ENCODE results near the gene ZNF862. TPM values are rescaled to one million over a fixed set of nuclear protein-coding genes. Genes with fewer than 3 reads are reported as not detected.
"Not testable (repeated sequence)": the region's sequence is repeated elsewhere in the genome, so short reads cannot be mapped to it uniquely, and the experiment has no call there.

The ZNF862 gene
- total RNA-seq, 1 donor from 2014 or later: 19.3 TPM

DNA sequence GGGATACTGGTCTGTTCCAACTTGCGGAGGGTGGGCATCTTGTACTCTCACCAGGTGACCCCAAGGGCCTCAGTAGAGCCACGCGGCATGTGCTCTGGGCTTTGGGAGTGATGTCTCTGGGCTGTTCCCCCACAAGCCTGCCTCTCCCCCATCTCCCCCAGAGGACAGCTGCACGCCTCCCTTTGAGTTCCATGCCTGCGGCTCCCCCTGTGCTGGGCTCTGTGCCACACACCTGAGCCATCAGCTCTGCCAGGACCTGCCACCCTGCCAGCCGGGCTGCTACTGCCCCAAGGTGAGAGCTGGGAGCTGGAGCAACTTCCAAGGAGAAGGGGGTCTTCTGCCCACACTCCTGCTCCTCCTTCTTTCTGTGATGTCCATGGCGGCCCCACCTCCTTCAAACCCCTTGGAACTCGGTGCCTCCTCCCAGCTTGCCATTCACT, 15.0 kb upstream of the ZNF862 start:
- Mint-ChIP-seq H3K4me1 (ENCODE audit: low read depth) (no peaks in the 10 kb centered on the region), H3K36me3 (ENCODE audit: low read depth) (no peaks in the 10 kb centered on the region), H3K27me3 (ENCODE audit: insufficient read depth) (no peaks in the 10 kb centered on the region), H3K27ac (no peak overlapping the region), H3K9me3 (no peaks in the 10 kb centered on the region), H3K4me3 (no peak overlapping the region)
- DNase-seq (ENCODE audit: low spot score): no peak
- intact Hi-C loops (cut with micrococcal nuclease): no loop called here

DNA sequence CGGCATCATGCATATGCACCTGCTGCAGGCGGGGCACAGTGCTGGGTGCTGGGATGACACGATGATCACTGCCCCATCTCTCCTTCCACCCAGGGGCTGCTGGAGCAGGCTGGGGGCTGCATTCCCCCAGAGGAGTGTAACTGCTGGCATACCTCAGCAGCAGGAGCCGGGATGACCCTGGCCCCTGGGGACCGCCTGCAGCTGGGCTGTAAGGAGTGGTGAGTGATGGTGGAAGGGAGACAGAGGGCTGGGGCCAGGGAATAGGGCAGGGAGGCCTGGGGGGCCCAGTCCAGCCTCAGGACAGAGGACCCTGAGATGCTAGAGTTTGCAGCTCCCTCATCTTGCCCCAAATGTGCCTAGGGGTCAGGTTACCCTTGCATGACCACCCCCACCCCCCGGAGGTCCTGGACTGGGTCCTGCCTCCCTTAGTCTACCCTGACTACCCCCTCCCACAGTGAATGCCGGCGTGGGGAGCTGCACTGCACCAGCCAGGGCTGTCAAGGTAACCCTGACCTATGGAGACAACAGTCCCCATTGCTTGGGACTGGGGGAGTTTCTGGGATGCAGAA, 14.5 kb upstream of the ZNF862 start:
- Mint-ChIP-seq H3K36me3 (ENCODE audit: low read depth) (no peaks in the 10 kb centered on the region), H3K4me3 (no peak overlapping the region), H3K27me3 (ENCODE audit: insufficient read depth) (no peaks in the 10 kb centered on the region), H3K4me1 (ENCODE audit: low read depth) (no peaks in the 10 kb centered on the region), H3K27ac (no peak overlapping the region), H3K9me3 (no peaks in the 10 kb centered on the region)
- DNase-seq (ENCODE audit: low spot score): no peak
- intact Hi-C loops (cut with micrococcal nuclease): no loop called here

DNA sequence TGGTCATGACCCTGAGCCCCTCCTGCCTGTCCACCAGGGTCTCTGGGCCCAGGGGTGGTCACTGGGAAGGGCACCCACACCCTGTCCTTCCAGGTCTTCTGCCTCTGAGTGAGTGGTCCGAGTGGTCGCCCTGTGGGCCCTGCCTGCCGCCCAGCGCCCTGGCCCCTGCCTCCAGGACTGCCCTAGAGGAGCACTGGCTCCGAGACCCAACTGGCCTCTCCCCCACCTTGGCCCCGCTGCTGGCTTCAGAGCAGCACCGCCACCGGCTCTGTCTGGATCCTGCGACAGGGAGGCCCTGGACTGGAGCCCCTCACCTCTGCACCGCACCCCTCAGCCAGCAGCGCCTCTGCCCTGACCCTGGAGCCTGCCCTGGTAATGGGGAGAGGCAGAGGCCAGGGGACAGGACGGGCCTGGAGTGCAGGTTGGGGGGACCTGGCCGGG, 13.9 kb upstream of the ZNF862 start:
- DNase-seq (ENCODE audit: low spot score): no peak
- H3K27ac Mint-ChIP-seq: no peak overlapping the region
- H3K27me3 Mint-ChIP-seq (ENCODE audit: insufficient read depth): no peaks in the 10 kb centered on the region
- H3K36me3 Mint-ChIP-seq (ENCODE audit: low read depth): no peaks in the 10 kb centered on the region
- no peak overlapping the region for H3K4me3 Mint-ChIP-seq
- H3K4me1 Mint-ChIP-seq (ENCODE audit: low read depth): no peaks in the 10 kb centered on the region
- intact Hi-C loops (cut with micrococcal nuclease): no loop called here
- no peaks in the 10 kb centered on the region for H3K9me3 Mint-ChIP-seq

DNA sequence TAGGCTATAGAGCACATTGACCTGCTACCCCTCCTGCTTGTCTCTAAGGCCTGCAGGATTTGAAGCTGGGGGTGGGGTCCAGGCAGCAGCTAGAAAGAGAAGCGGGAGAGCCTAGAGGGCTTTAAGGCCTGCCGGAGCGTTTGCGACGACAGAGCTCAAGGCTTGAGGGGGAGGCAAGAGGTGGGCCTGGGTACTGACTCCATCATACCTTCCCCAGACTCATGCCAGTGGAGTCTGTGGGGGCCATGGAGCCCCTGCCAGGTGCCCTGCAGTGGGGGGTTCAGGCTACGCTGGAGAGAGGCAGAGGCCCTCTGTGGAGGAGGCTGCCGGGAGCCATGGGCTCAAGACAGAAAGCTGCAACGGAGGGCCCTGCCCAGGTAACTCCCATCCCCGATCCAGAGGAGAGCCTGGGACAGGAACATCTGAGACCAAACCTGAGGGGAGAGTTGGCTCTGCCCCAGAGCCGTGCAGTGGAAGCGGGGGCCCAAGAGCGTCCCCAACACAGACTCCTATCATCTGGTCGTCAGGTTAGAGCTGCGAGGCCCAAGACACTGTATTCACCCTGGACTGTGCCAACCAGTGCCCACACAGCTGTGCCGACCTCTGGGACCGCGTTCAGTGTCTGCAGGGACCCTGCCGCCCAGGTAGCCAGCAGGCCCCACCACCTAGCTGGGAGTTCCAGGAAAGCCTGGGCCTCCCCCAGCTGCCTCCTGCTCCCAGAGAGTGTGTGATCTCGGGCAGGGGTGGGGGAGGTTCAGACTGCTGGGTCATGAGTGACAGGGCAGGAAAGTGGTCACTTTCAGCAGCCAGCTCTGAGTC, 13.2 kb upstream of the ZNF862 start:
- Mint-ChIP-seq H3K9me3 (no peaks in the 10 kb centered on the region), H3K4me1 (ENCODE audit: low read depth) (no peaks in the 10 kb centered on the region)

DNA sequence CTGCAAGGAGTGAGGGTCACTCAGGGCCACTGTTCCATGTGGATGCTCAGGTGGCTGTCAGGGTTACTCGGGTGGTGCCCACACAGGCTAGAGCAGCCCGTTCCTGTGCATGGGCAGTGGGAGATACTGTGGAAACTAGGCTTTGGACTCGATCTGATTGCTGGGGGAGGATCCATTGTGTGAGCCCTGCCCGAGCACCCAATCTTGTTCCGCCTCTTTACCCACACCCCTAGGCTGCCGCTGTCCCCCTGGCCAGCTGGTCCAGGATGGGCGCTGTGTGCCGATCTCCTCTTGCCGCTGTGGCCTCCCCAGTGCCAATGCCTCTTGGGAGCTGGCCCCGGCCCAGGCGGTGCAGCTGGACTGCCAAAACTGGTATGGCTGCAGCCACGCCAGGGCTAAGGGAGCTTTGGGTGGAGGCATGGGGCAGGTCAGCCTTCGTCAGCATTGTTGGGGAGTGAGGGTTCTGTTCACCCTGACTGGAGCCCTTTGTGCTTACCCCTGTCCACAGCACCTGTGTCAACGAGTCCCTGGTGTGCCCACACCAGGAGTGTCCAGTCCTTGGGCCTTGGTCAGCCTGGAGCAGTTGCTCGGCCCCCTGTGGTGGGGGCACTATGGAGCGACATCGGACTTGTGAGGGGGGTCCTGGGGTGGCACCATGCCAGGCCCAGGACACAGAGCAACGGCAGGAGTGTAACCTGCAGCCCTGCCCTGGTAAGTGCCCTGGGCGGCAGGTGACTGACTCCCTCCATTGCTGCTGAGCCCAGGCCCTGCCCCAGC, 12.4 kb upstream of the ZNF862 start:
- Mint-ChIP-seq H3K36me3 (ENCODE audit: low read depth) (no peaks in the 10 kb centered on the region), H3K4me3 (no peak overlapping the region), H3K27ac (no peak overlapping the region), H3K4me1 (ENCODE audit: low read depth) (no peaks in the 10 kb centered on the region), H3K27me3 (ENCODE audit: insufficient read depth) (no peaks in the 10 kb centered on the region), H3K9me3 (no peaks in the 10 kb centered on the region)
- intact Hi-C loops (cut with micrococcal nuclease): no loop called here
- no peak for DNase-seq (ENCODE audit: low spot score)

More for the DNA sequence above, 13.2 kb upstream of the ZNF862 start:
- intact Hi-C loops (cut with micrococcal nuclease): no loop called here
- Mint-ChIP-seq H3K27me3 (ENCODE audit: insufficient read depth) (no peaks in the 10 kb centered on the region), H3K4me3 (no peak overlapping the region), H3K27ac (no peak overlapping the region), H3K36me3 (ENCODE audit: low read depth) (no peaks in the 10 kb centered on the region)
- DNase-seq (ENCODE audit: low spot score): no peak

DNA sequence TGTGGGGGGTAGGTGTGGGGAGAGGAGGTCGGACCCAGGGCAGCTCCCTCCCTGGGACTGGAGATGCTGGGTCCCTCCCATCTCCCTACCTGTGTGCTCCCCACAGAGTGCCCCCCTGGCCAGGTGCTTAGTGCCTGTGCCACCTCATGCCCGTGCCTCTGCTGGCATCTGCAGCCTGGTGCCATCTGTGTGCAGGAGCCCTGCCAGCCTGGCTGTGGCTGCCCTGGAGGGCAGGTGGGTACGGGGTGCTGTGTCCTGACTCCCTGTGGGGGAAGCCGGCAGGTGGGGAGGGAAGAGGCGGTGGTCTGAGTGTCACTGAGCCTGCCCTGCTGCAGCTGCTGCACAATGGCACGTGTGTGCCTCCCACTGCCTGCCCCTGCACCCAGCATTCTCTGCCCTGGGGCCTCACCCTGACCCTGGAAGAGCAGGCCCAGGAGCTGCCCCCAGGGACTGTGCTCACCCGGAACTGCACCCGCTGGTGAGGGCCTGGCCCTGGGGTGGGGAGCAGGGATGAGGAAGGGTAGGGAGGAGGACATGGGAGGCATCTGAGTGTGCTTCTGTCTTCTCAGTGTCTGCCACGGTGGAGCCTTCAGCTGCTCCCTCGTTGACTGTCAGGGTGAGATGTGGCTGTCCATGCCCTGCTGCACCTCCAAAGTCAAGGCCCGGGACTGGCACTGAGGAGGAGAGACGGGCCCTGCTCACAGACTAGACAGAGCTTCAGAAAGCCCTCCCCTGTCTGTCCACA, 11.7 kb upstream of the ZNF862 start:
- H3K9me3 Mint-ChIP-seq: no peaks in the 10 kb centered on the region
- intact Hi-C loops (cut with micrococcal nuclease): no loop called here
- no peak for DNase-seq (ENCODE audit: low spot score)
- H3K4me1 Mint-ChIP-seq (ENCODE audit: low read depth): no peaks in the 10 kb centered on the region
- no peaks in the 10 kb centered on the region for H3K27me3 Mint-ChIP-seq (ENCODE audit: insufficient read depth)
- H3K4me3 Mint-ChIP-seq: no peak overlapping the region
- H3K27ac Mint-ChIP-seq: no peak overlapping the region
- no peaks in the 10 kb centered on the region for H3K36me3 Mint-ChIP-seq (ENCODE audit: low read depth)

DNA sequence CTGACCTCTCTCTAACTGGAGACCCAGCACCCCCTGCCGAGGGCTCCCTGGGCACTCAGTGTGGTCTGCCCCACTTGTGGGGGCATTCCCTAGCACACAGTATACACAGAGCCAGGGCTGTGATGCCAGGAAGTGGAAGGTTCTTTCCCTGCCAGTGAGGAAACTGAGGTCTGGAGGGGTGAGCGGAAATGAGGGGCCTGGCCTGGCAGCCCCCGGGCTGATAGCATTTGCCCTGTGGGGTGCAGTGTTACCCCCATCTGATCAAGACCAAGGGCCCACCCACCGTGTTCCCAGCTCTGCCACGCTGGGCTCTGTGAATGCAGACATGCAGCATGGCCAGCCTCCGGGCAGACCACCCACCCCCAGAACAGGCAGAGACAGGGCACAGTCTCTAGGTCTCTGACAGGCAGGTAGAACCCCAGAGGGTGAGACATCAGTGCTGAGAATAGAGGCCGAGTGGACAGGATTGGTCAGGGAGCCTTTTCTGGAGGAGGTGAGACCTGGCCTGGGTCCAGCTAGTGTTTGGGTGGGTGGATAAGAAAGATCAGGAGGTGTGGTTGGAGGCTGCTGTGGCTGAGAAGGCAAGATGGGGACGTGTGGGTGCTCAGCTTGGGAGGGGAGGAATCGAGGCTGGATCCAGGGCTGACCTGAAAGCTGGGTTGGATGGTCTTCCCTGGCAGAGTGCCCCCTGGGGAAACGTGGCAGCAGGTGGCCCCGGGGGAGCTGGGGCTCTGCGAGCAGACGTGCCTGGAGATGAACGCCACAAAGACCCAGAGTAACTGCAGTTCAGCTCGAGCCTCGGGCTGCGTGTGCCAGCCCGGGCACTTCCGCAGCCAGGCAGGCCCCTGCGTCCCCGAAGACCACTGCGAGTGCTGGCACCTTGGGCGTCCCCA, 10.8 kb upstream of the ZNF862 start:
- intact Hi-C loops (cut with micrococcal nuclease): no loop called here
- no peak for DNase-seq (ENCODE audit: low spot score)
- Mint-ChIP-seq H3K9me3 (no peaks in the 10 kb centered on the region), H3K4me1 (ENCODE audit: low read depth) (no peaks in the 10 kb centered on the region), H3K27me3 (ENCODE audit: insufficient read depth) (no peaks in the 10 kb centered on the region), H3K4me3 (no peak overlapping the region), H3K27ac (no peak overlapping the region), H3K36me3 (ENCODE audit: low read depth) (no peaks in the 10 kb centered on the region)

DNA sequence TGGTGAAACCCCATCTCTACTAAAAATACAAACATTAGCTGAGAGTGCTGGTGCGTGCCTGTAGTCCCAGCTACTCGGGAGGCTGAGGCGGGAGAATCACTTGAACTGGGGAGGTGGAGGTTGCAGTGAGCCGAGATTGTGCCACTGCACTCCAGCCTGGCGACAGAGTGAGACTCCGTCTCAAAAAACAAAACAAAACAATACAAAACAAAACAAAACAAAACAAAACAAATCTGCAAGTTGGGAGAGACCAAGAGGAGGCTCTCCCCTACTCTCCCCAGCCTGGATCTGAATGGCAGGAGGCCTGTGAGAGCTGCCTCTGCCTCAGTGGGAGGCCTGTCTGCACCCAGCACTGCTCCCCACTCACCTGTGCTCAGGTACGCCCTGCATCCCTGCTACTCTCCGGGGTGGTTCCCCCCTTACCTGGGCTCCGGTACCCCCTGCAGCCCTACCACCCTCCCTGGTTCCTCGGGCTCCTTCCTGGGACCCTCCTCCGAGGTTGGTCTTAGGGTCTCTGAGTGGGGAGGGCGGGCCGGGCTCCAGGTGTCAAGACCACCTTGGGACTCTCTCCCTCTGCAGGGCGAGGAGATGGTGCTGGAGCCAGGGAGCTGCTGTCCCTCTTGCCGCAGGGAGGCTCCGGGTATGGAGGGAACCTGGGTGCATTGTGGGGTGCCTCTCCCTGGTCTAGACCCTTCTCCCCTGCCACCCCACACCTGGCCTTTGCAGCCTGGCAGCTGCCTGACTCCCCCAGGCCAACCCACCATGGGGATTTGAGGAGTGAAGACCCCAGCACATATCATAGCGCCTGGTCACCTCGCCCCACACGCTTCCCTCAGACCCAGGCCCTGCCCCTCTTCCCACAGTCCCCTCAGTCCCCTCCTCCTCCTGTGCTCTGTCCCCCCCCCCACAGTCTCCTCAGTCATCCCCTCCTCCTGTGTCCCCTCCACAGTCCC, 9.5 kb upstream of the ZNF862 start:
- DNase-seq (ENCODE audit: low spot score): no peak
- Mint-ChIP-seq H3K9me3 (no peaks in the 10 kb centered on the region), H3K27ac (no peak overlapping the region), H3K4me3 (no peak overlapping the region), H3K27me3 (ENCODE audit: insufficient read depth) (no peaks in the 10 kb centered on the region), H3K4me1 (ENCODE audit: low read depth) (no peaks in the 10 kb centered on the region), H3K36me3 (ENCODE audit: low read depth) (no peaks in the 10 kb centered on the region)
- intact Hi-C loops (cut with micrococcal nuclease): no loop called here

DNA sequence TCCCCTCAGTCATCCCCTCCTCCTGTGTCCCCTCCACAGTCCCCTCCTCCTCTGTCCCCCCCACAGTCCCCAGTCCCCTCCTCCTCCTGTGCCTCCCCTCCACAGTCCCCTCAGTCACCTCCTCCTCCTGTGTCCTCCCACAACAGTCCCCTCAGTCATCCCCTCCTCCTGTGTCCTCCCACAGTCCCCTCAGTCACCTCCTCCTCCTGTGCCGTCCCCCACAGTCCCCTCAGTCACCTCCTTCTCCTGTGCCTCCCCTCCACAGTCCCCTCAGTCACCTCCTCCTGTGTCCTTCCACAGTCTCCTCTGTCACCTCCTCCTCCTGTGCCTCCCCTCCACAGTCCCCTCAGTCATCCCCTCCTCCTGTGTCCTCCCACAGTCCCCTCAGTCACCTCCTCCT, 7.6 kb upstream of the ZNF862 start:
- H3K9me3 Mint-ChIP-seq; H3K36me3 Mint-ChIP-seq (ENCODE audit: low read depth); DNase-seq (ENCODE audit: low spot score); H3K27me3 Mint-ChIP-seq (ENCODE audit: insufficient read depth); H3K4me3 Mint-ChIP-seq; intact Hi-C loops (cut with micrococcal nuclease); H3K4me1 Mint-ChIP-seq (ENCODE audit: low read depth); H3K27ac Mint-ChIP-seq: not testable (repeated sequence)

DNA sequence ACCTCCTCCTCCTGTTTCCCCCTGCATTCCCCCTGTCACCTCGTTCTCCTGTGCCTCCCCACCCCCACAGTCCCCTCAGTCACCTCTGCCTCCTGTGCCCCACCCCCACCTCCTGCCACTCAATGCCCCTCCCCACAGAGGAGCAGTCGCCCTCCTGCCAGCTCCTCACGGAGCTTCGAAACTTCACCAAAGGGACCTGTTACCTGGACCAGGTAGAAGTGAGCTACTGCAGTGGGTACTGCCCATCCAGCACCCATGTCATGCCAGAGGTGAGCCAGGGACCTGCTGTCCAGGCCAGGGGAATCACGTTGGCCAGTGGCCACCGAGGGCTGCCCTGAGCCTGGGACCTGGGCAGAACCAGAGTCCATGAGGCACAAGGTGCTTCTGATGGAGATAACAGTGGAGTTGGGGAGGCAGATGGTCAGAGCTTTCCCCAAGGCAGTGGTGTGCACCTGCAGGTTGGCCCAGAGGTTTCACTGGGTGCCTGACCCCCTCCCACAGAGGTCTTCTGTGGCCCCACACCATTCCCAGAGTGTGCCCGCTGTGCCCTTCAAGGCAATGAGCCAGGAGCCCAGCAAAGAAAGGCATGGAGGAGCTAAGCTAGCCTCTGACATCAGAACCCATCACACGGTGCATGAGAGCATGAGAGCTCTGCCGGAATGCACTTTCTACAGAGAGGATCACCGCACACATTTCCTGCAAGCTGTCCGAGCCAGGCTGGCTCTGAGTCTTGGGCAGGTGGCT, 7.0 kb upstream of the ZNF862 start:
- Mint-ChIP-seq H3K9me3 (no peaks in the 10 kb centered on the region), H3K4me1 (ENCODE audit: low read depth) (no peaks in the 10 kb centered on the region), H3K27me3 (ENCODE audit: insufficient read depth) (peaks cover 9% of the 10 kb centered on the region), H3K36me3 (ENCODE audit: low read depth) (no peaks in the 10 kb centered on the region), H3K4me3 (no peak overlapping the region), H3K27ac (no peak overlapping the region)
- intact Hi-C loops (cut with micrococcal nuclease): no loop called here
- no peak for DNase-seq (ENCODE audit: low spot score)

DNA sequence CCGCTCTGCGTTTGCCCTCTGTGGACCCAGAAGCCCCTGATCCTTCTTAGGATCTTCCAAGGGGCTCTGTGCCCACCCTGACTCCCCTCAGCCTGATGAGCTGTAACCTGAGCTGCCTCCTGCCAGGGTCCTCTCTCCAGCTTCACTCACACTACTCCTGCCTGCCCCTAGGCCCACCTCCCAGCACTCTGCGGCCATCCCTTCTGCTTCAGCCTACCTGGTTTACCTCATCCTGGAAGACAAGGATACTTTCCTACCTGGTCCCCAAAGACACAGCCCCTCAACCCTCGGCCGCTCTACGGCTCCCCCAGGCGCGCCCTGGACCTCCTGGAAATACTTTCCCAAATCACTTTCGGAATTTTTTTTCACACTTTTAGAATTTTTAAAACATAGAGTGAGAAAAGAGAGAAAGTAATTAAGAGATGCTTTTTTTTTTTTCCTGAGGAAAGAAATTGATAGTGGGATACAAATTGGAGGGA, 6.4 kb upstream of the ZNF862 start:
- Mint-ChIP-seq H3K4me1 (ENCODE audit: low read depth) (no peaks in the 10 kb centered on the region), H3K27me3 (ENCODE audit: insufficient read depth) (peaks cover 9% of the 10 kb centered on the region), H3K9me3 (no peaks in the 10 kb centered on the region), H3K4me3 (no peak overlapping the region), H3K36me3 (ENCODE audit: low read depth) (no peaks in the 10 kb centered on the region), H3K27ac (no peak overlapping the region)
- DNase-seq (ENCODE audit: low spot score): no peak
- intact Hi-C loops (cut with micrococcal nuclease): no loop called here

All from activated T-helper 1 cell treated with anti-CD3 and anti-CD28 coated beads, Interleukin-12 subunit alpha, Interleukin-12 subunit beta, Interleukin-2, Interleukin-4 antibody, amounts not matched to agents 30 ng/mL and 10 ng/mL and 1 ng/mL, durations not matched to agents 14 hours and 24 hours and 36 hours (primary cell).